ENCODE measurements around the gene FSTL5. TPM values are rescaled to one million over a fixed set of nuclear protein-coding genes. Genes with fewer than 3 reads are reported as not detected.

FSTL5 gene
- total and polyA plus RNA-seq, 2 donors (not counting 3 experiments of a cell fraction or from before 2014, with no cell fraction given) = 1.3 to 1.9 TPM

GRCh38 chr4:161816958-161817357, 346.8 kb downstream of the FSTL5 start:
- H3K4me2 ChIP-seq (ENCODE audit: insufficient read depth, low read length) = no peak overlapping the region
- no TSS peak for BruUV-seq (replicated peaks)
- H3K36me3 ChIP-seq (ENCODE audit: control insufficient read depth in 2 of 2, extremely low read depth in 1 of 2, insufficient read depth in 2 of 2, low read length in 2 of 2) = no peaks in the 10 kb centered on the region
- ChIA-PET CTCF (interaction anchor here (2.2 kb wide), 1 partner anchor 8 kb away, joined by 5 read pairs; no protein-coding TSS in a partner anchor), POLR2A (no interaction called here)
- H3K4me1 ChIP-seq (ENCODE audit: control insufficient read depth, extremely low read depth, insufficient read depth, low read length) = no peaks in the 10 kb centered on the region
- no peak overlapping the region for H3K9ac ChIP-seq (replicated peaks; ENCODE audit: extremely low read depth, insufficient read depth, low read length)
- no peak overlapping the region for H3K4me3 ChIP-seq (replicated peaks in 1 of 3; ENCODE audit: insufficient read depth in 1 of 3, low read depth in 1 of 3, low read length in 3 of 3)
- intact Hi-C loops (cut with micrococcal nuclease) = no loop called here
- H3K27me3 ChIP-seq (ENCODE audit: control insufficient read depth in 2 of 2, insufficient read depth in 2 of 2, low read length in 2 of 2) = no peaks in the 10 kb centered on the region
- H3K9me3 ChIP-seq (replicated peaks; ENCODE audit: control insufficient read depth, insufficient read depth, low read length) = no peaks in the 10 kb centered on the region
- H3K9me1 ChIP-seq (replicated peaks; ENCODE audit: control insufficient read depth, extremely low read depth, insufficient read depth, low read length) = no peaks in the 10 kb centered on the region
- H4K20me1 ChIP-seq (replicated peaks; ENCODE audit: control insufficient read depth, extremely low read depth, insufficient read depth, low read length) = no peaks in the 10 kb centered on the region
- H2AFZ ChIP-seq (ENCODE audit: low read depth, low read length) = no peak overlapping the region
- no peak for FAIRE-seq
- DNase-seq (ENCODE audit: low read depth, low spot score) = no peak
- no peaks in the 10 kb centered on the region for H3K79me2 ChIP-seq (ENCODE audit: control insufficient read depth, insufficient read depth, low read length)
- TF ChIP-seq GATA2 (IDR thresholded peaks at IDR 0.05; ENCODE audit: insufficient read depth, insufficient read length, low read depth, low read length) = no peak
- TF ChIP-seq FOS (IDR thresholded peaks at IDR 0.05; ENCODE audit: borderline replicate concordance, insufficient read depth, low read length) = no peak
- TF ChIP-seq POLR2A (IDR thresholded peaks at IDR 0.05; ENCODE audit: low read depth, low read length) = no peak
- TF ChIP-seq CTCF (IDR thresholded peaks at IDR 0.05; ENCODE audit: extremely low read depth in 1 of 2, insufficient read depth in 1 of 2, low read depth in 1 of 2, low read length in 2 of 2) = no peak
- no peak for TF ChIP-seq MAX (IDR thresholded peaks at IDR 0.05; ENCODE audit: insufficient read depth, insufficient read length)
- TF ChIP-seq JUN (IDR thresholded peaks at IDR 0.05; ENCODE audit: borderline replicate concordance, insufficient read depth, insufficient read length, low read depth) = no peak
- dilution Hi-C loops (cut with MboI; ENCODE audit: extremely low pct_ligation_motif_present, low sequenced_read_pairs) = no loop called here
- H3K27ac ChIP-seq (ENCODE audit: insufficient read depth, low read depth, low read length) = no peak overlapping the region

- Histone ChIP-seq H3K36me3 (ENCODE audit: control insufficient read depth in 2 of 2, extremely low read depth in 1 of 2, insufficient read depth in 2 of 2, low read length in 2 of 2) (no peaks in the 10 kb centered on the region), H3K4me1 (ENCODE audit: control insufficient read depth, extremely low read depth, insufficient read depth, low read length) (no peaks in the 10 kb centered on the region), H3K27ac (ENCODE audit: insufficient read depth, low read depth, low read length) (no peak overlapping the region), H4K20me1 (replicated peaks; ENCODE audit: control insufficient read depth, extremely low read depth, insufficient read depth, low read length) (no peaks in the 10 kb centered on the region), H3K9me1 (replicated peaks; ENCODE audit: control insufficient read depth, extremely low read depth, insufficient read depth, low read length) (no peaks in the 10 kb centered on the region), H3K9ac (replicated peaks; ENCODE audit: extremely low read depth, insufficient read depth, low read length) (no peak overlapping the region), H3K27me3 (ENCODE audit: control insufficient read depth in 2 of 2, insufficient read depth in 2 of 2, low read length in 2 of 2) (no peaks in the 10 kb centered on the region), H3K4me2 (ENCODE audit: insufficient read depth, low read length) (no peak overlapping the region), H3K4me3 (replicated peaks in 1 of 3; ENCODE audit: insufficient read depth in 1 of 3, low read depth in 1 of 3, low read length in 3 of 3) (no peak overlapping the region), H2AFZ (ENCODE audit: low read depth, low read length) (no peak overlapping the region), H3K79me2 (ENCODE audit: control insufficient read depth, insufficient read depth, low read length) (no peaks in the 10 kb centered on the region), H3K9me3 (replicated peaks; ENCODE audit: control insufficient read depth, insufficient read depth, low read length) (no peaks in the 10 kb centered on the region)
- DNase-seq (ENCODE audit: low read depth, low spot score) (no peak), FAIRE-seq (no peak)
- no peak for TF ChIP-seq POLR2AphosphoS5 (IDR thresholded peaks at IDR 0.05; ENCODE audit: insufficient read depth, low read depth, low read length)
- TF ChIP-seq MAX (IDR thresholded peaks at IDR 0.05; ENCODE audit: insufficient read depth, insufficient read length) = no peak
- no peak for TF ChIP-seq MYC (IDR thresholded peaks at IDR 0.05; ENCODE audit: low read depth, low read length)
- no peak for TF ChIP-seq FOS (IDR thresholded peaks at IDR 0.05; ENCODE audit: borderline replicate concordance, insufficient read depth, low read length)
- no peak for TF ChIP-seq GATA2 (IDR thresholded peaks at IDR 0.05; ENCODE audit: insufficient read depth, insufficient read length, low read depth, low read length)
- dilution Hi-C loops (cut with MboI; ENCODE audit: extremely low pct_ligation_motif_present, low sequenced_read_pairs) = no loop called here
- CTCF ChIA-PET = no interaction called here
- BruUV-seq (replicated peaks) = no TSS peak
- intact Hi-C loops (cut with micrococcal nuclease) = no loop called here
- POLR2A ChIA-PET = no interaction called here
These were observed 348.0 kb downstream of the FSTL5 start for GRCh38 chr4:161815841-161816240.

All from endothelial cell of umbilical vein (primary cell).